Measurements from ENCODE around the gene FURIN. TPM values are rescaled to one million over a fixed set of nuclear protein-coding genes. Genes with fewer than 3 reads are reported as not detected.
"Not testable (repeated sequence)": the region's sequence is repeated elsewhere in the genome, so short reads cannot be mapped to it uniquely, and the experiment has no call there.

FURIN gene
- total RNA-seq, 3 donors from 2014 or later = 162 to 242 (median 189) TPM

GRCh38 chr15:90889736-90890456, 21.5 kb downstream of the FURIN start:
- ATAC-seq = no peak

GRCh38 chr15:90890839-90891238, 22.5 kb downstream of the FURIN start:
- Mint-ChIP-seq H3K4me1 (ENCODE audit: low read depth) (no peaks in the 10 kb centered on the region), H3K9me3 (no peaks in the 10 kb centered on the region), H3K36me3 (ENCODE audit: insufficient read depth) (peaks cover 5% of the 10 kb centered on the region), H3K27me3 (ENCODE audit: low read depth) (no peaks in the 10 kb centered on the region), H3K4me3 (no peak overlapping the region)
- ATAC-seq = no peak
- DNase-seq = no peak

More at GRCh38 chr15:90889736-90890456, 21.5 kb downstream of the FURIN start:
- Mint-ChIP-seq H3K4me1 (ENCODE audit: low read depth) (peaks cover 9% of the 10 kb centered on the region), H3K4me3 (no peak overlapping the region), H3K36me3 (ENCODE audit: insufficient read depth) (peaks cover 4% of the 10 kb centered on the region), H3K9me3 (no peaks in the 10 kb centered on the region), H3K27me3 (ENCODE audit: low read depth) (peaks cover 1% of the 10 kb centered on the region)
- DNase-seq = no peak

- no peaks in the 10 kb centered on the region for H3K9me3 Mint-ChIP-seq
- no peak for ATAC-seq
Observed at GRCh38 chr15:90891346-90891949, 23.1 kb downstream of the FURIN start.

GRCh38 chr15:90892023-90892422, 23.6 kb downstream of the FURIN start:
- H3K36me3 Mint-ChIP-seq (ENCODE audit: insufficient read depth) = peaks cover 5% of the 10 kb centered on the region
- H3K4me3 Mint-ChIP-seq = no peak overlapping the region
- no peaks in the 10 kb centered on the region for H3K9me3 Mint-ChIP-seq
- H3K27me3 Mint-ChIP-seq (ENCODE audit: low read depth) = no peaks in the 10 kb centered on the region
- no peaks in the 10 kb centered on the region for H3K4me1 Mint-ChIP-seq (ENCODE audit: low read depth)
- ATAC-seq = no peak
- DNase-seq = no peak

More at GRCh38 chr15:90891346-90891949, 23.1 kb downstream of the FURIN start:
- Mint-ChIP-seq H3K27me3 (ENCODE audit: low read depth) (no peaks in the 10 kb centered on the region), H3K4me3 (no peak overlapping the region), H3K4me1 (ENCODE audit: low read depth) (no peaks in the 10 kb centered on the region), H3K36me3 (ENCODE audit: insufficient read depth) (peaks cover 5% of the 10 kb centered on the region)
- no peak for DNase-seq

- Mint-ChIP-seq H3K9me3 (no peaks in the 10 kb centered on the region), H3K27me3 (ENCODE audit: low read depth) (no peaks in the 10 kb centered on the region), H3K4me1 (ENCODE audit: low read depth) (no peaks in the 10 kb centered on the region), H3K36me3 (ENCODE audit: insufficient read depth) (peaks cover 2% of the 10 kb centered on the region), H3K4me3 (no peak overlapping the region)
- DNase-seq (no peak), ATAC-seq (no peak)
Observed at GRCh38 chr15:90892498-90893174, 24.2 kb downstream of the FURIN start.

GRCh38 chr15:90893175-90894090, 25.0 kb downstream of the FURIN start:
- Mint-ChIP-seq H3K9me3 (no peaks in the 10 kb centered on the region), H3K36me3 (ENCODE audit: insufficient read depth) (peaks cover 2% of the 10 kb centered on the region), H3K4me3 (no peak overlapping the region), H3K4me1 (ENCODE audit: low read depth) (no peaks in the 10 kb centered on the region), H3K27me3 (ENCODE audit: low read depth) (no peaks in the 10 kb centered on the region)
- ATAC-seq (no peak), DNase-seq (no peak)

GRCh38 chr15:90895571-90896117, 27.3 kb downstream of the FURIN start:
- Mint-ChIP-seq H3K27me3 (ENCODE audit: low read depth) (no peaks in the 10 kb centered on the region), H3K4me1 (ENCODE audit: low read depth) (no peaks in the 10 kb centered on the region), H3K9me3 (no peaks in the 10 kb centered on the region), H3K36me3 (ENCODE audit: insufficient read depth) (peaks cover 2% of the 10 kb centered on the region), H3K4me3 (no peak overlapping the region)
- no peak for ATAC-seq
- DNase-seq = no peak

GRCh38 chr15:90897131-90897655, 28.8 kb downstream of the FURIN start:
- not testable (repeated sequence) for H3K9me3 Mint-ChIP-seq; H3K36me3 Mint-ChIP-seq (ENCODE audit: insufficient read depth); ATAC-seq; DNase-seq; H3K27me3 Mint-ChIP-seq (ENCODE audit: low read depth)
- Mint-ChIP-seq H3K4me1 (ENCODE audit: low read depth) (peaks cover 12% of the 10 kb centered on the region), H3K4me3 (peak overlapping the region; percentile 48)

GRCh38 chr15:90901175-90902039, 33.0 kb downstream of the FURIN start:
- ATAC-seq = no peak
- peaks cover 12% of the 10 kb centered on the region for H3K36me3 Mint-ChIP-seq (ENCODE audit: insufficient read depth)
- DNase-seq = no peak

GRCh38 chr15:90902040-90902839, 33.9 kb downstream of the FURIN start:
- H3K4me1 Mint-ChIP-seq (ENCODE audit: low read depth) = peaks cover 30% of the 10 kb centered on the region
- no peaks in the 10 kb centered on the region for H3K27me3 Mint-ChIP-seq (ENCODE audit: low read depth)
- ATAC-seq = peak; percentile 84 to 88
- DNase-seq = peak; percentile 56
- H3K9me3 Mint-ChIP-seq = no peaks in the 10 kb centered on the region
- peaks cover 15% of the 10 kb centered on the region for H3K36me3 Mint-ChIP-seq (ENCODE audit: insufficient read depth)
- peak overlapping the region; percentile 83 for H3K4me3 Mint-ChIP-seq

More at GRCh38 chr15:90901175-90902039, 33.0 kb downstream of the FURIN start:
- Mint-ChIP-seq H3K27me3 (ENCODE audit: low read depth) (no peaks in the 10 kb centered on the region), H3K4me3 (peak overlapping the region; percentile 83), H3K9me3 (no peaks in the 10 kb centered on the region), H3K4me1 (ENCODE audit: low read depth) (peaks cover 30% of the 10 kb centered on the region)

GRCh38 chr15:90902840-90903732, 34.7 kb downstream of the FURIN start, which contains the start of gene MAN2A2:
MAN2A2 (plus strand) TSS chr15:90903302; CDS start chr15:90904208, 906 bp downstream.
- peak within 1 kb of the TSS; percentile 83 for H3K4me3 Mint-ChIP-seq
- peaks cover 30% of the 10 kb centered on the region for H3K4me1 Mint-ChIP-seq (ENCODE audit: low read depth)
- ATAC-seq (peak; percentile 67 to 69), DNase-seq (peak; percentile 73)
- H3K36me3 Mint-ChIP-seq (ENCODE audit: insufficient read depth) = peaks cover 20% of the 10 kb centered on the region
- no peaks in the 10 kb centered on the region for H3K27me3 Mint-ChIP-seq (ENCODE audit: low read depth)
- no peaks in the 10 kb centered on the region for H3K9me3 Mint-ChIP-seq
